Trophoblast cell (in vitro differentiated cells and primary cell): Measurements from ENCODE around the gene ASF1B.

Source experiments
- DNase-seq, 2 donors: peaks; one replicate each; pipeline ENCODE4 v3.0.0-alpha.2; 2016
- H2AFZ ChIP-seq: 2 replicates; pipeline ENCODE4 v1.6.1; 2013; ENCODE audit warnings: low read length, moderate library complexity, mild to moderate bottlenecking; ENCODE audit not compliant: insufficient read depth, poor library complexity
- H2AK5ac ChIP-seq: 2 replicates; pipeline ENCODE4 v1.6.1; 2013; ENCODE audit warnings: mild to moderate bottlenecking, low read length
- H2BK120ac ChIP-seq: 2 replicates; pipeline ENCODE4 v1.6.1; 2013; ENCODE audit warnings: low read length, mild to moderate bottlenecking, moderate library complexity; ENCODE audit not compliant: insufficient read depth, poor library complexity
- H2BK12ac ChIP-seq: 2 replicates; pipeline ENCODE4 v1.6.1; 2013; ENCODE audit warnings: mild to moderate bottlenecking, low read length, moderate library complexity
- H2BK5ac ChIP-seq: 2 replicates; pipeline ENCODE4 v1.6.1; 2013; ENCODE audit warnings: low read length, low read depth, moderate library complexity, mild to moderate bottlenecking; ENCODE audit not compliant: poor library complexity
- H3K14ac ChIP-seq: 2 replicates; pipeline ENCODE4 v1.6.1; 2013; ENCODE audit warnings: mild to moderate bottlenecking, low read length
- H3K18ac ChIP-seq: 2 replicates; pipeline ENCODE4 v1.6.1; 2013; ENCODE audit warnings: mild to moderate bottlenecking, low read length
- H3K23ac ChIP-seq: 2 replicates; pipeline ENCODE4 v1.6.1; 2013; ENCODE audit warnings: low read length
- H3K27ac ChIP-seq: 2 replicates; pipeline ENCODE4 v1.5.1; 2013; ENCODE audit warnings: low read depth, mild to moderate bottlenecking, inconsistent platforms, low read length, moderate library complexity
- H3K27me3 ChIP-seq: 2 replicates; pipeline ENCODE4 v1.6.1; 2013; ENCODE audit warnings: inconsistent platforms, mild to moderate bottlenecking, low read length, moderate library complexity; ENCODE audit not compliant: insufficient read depth
- H3K36me3 ChIP-seq, 2 experiments: 1 replicate in 1 of 2; 2 replicates in 1 of 2; pipeline ENCODE4 v1.6.1; 2013; ENCODE audit warnings: low read length in 2 of 2, mild to moderate bottlenecking in 2 of 2, moderate library complexity in 1 of 2; ENCODE audit not compliant: insufficient read depth in 2 of 2, control insufficient read depth in 1 of 2
- H3K4ac ChIP-seq: 2 replicates; pipeline ENCODE4 v1.6.1; 2013; ENCODE audit warnings: low read depth, mild to moderate bottlenecking, low read length, moderate library complexity
- H3K4me1 ChIP-seq, 2 experiments: 1 replicate in 1 of 2; 2 replicates in 1 of 2; pipeline ENCODE4 v1.6.1; 2013; ENCODE audit warnings: low read length in 2 of 2, mild to moderate bottlenecking in 2 of 2, moderate library complexity in 1 of 2; ENCODE audit not compliant: insufficient read depth in 2 of 2, control insufficient read depth in 1 of 2
- H3K4me2 ChIP-seq: 2 replicates; pipeline ENCODE4 v1.6.1; 2013; ENCODE audit warnings: inconsistent platforms, mild to moderate bottlenecking, low read length, moderate library complexity
- H3K4me3 ChIP-seq: 2 replicates; pipeline ENCODE4 v1.5.1; 2013; ENCODE audit warnings: mild to moderate bottlenecking, low read depth, low read length, inconsistent platforms
- H3K79me1 ChIP-seq: one replicate; pipeline ENCODE4 v1.6.1; 2013; ENCODE audit warnings: low read length
- H3K79me2 ChIP-seq: 2 replicates; pipeline ENCODE4 v1.6.1; 2013; ENCODE audit warnings: low read length, mild to moderate bottlenecking; ENCODE audit not compliant: control insufficient read depth, insufficient read depth, poor library complexity
- H3K9ac ChIP-seq: 2 replicates; pipeline ENCODE4 v1.6.1; 2013; ENCODE audit warnings: mild to moderate bottlenecking, low read length
- H3K9me3 ChIP-seq: 2 replicates; pipeline ENCODE4 v1.6.1; 2013; ENCODE audit warnings: low read depth, mild to moderate bottlenecking, control low read depth, inconsistent platforms, low read length; ENCODE audit not compliant: insufficient read depth
- H4K12ac ChIP-seq: 2 replicates; pipeline ENCODE4 v1.6.1; 2013; ENCODE audit warnings: low read depth, mild to moderate bottlenecking, low read length, moderate library complexity
- H4K8ac ChIP-seq: 2 replicates; pipeline ENCODE4 v1.6.1; 2013; ENCODE audit warnings: low read depth, mild to moderate bottlenecking, low read length, moderate library complexity
- H4K91ac ChIP-seq: one replicate; pipeline ENCODE4 v1.6.1; 2013; ENCODE audit warnings: low read depth, mild to moderate bottlenecking, low read length, moderate library complexity
- WGBS: extraction: QIAGEN DNeasy Blood & Tissue Kit; methylation state at CpG from one replicate; pipeline ENCODE4 v1.1.7; 2013; ENCODE audit warnings: missing lambda C conversion rate; ENCODE audit not compliant: insufficient read length, insufficient coverage; ENCODE audit errors: extremely low coverage; 5-methylcytosine and 5-hydroxymethylcytosine counted together

Gene ASF1B

DNA sequence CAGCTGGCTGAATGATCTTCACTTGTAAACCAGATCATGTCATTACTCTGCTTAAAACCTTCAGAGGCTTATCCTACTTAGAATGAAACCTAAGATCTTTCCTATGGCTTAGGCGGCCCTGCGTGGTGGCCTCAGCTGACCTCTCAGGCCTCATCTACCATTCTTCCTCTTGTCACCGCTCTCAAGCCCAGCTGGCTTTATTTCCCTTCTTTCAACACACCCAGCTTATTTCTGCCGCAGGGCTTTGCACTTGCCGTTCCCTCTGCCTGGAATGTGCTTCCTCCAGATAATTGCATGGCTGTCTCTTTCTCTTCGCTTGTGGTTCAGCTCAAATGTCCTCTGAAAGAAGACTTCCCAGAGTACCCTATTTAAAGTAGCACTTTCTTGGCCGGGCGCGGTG, 3.6 kb upstream of the ASF1B start:
- no peak overlapping the region for H3K14ac ChIP-seq

DNA sequence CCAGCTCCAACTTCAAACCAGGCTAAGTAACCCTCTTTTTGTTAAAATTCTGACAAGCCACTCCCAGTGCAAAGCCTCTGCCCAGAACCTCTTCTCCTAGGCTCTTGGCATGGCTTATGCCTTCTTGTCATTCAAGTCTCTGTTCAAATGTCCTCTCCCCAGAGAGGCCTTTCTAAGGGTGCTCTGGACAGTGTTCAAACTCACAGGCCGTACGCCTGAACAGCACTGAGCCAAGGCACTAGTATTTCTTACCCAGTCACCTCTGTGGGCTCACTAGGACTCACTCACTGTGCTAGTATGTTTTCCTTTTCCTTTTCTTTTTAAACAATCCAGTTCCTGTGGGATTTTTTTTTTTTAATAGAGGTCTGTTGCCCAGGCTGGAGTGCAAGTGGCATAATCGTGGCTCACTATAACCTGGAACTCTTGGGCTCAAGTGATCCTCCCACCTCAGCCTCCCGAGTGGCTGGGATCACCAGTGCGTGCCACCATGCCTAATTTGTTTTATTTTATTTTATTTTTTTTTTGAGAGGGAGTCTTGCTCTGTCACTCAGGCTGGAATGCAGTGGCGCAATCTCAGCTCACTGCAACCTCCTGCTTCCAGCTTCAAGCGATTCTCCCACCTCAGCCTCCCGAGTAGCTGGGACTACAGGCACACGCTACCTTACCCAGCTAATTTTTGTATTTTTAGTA, 2.3 kb upstream of the ASF1B start:
- H3K27me3 ChIP-seq = no peaks in the 10 kb centered on the region
- no peaks in the 10 kb centered on the region for H3K36me3 ChIP-seq
- no peak overlapping the region for H4K12ac ChIP-seq
- H3K4me2 ChIP-seq = no peak overlapping the region
- H3K4me3 ChIP-seq = no peak overlapping the region
- H2BK5ac ChIP-seq = no peak overlapping the region
- H3K23ac ChIP-seq = no peak overlapping the region
- H2AK5ac ChIP-seq = no peak overlapping the region
- no peak overlapping the region for H3K9ac ChIP-seq
- WGBS = no CpG with 5 or more reads among the region's 9 CpGs
- no peak overlapping the region for H3K14ac ChIP-seq
- H3K4ac ChIP-seq = no peak overlapping the region
- peak; percentile 24 to 50 for DNase-seq
- no peak overlapping the region for H4K91ac ChIP-seq
- no peak overlapping the region for H2AFZ ChIP-seq
- H3K27ac ChIP-seq = no peak overlapping the region
- no peaks in the 10 kb centered on the region for H3K9me3 ChIP-seq
- no peak overlapping the region for H2BK120ac ChIP-seq
- H3K79me1 ChIP-seq = peaks cover 7% of the 10 kb centered on the region
- peaks cover 7 to 21% of the 10 kb centered on the region in 2 experiments for H3K4me1 ChIP-seq
- no peak overlapping the region for H4K8ac ChIP-seq
- H3K79me2 ChIP-seq = peaks cover 6% of the 10 kb centered on the region
- H2BK12ac ChIP-seq = no peak overlapping the region
- no peak overlapping the region for H3K18ac ChIP-seq

More for the DNA sequence above, 3.6 kb upstream of the ASF1B start:
- Histone ChIP-seq H3K18ac (no peak overlapping the region), H2BK120ac (no peak overlapping the region), H3K36me3 (no peaks in the 10 kb centered on the region), H3K4me1 (peaks cover 7 to 21% of the 10 kb centered on the region in 2 experiments), H3K4me2 (no peak overlapping the region), H3K23ac (no peak overlapping the region), H4K91ac (no peak overlapping the region), H3K9ac (no peak overlapping the region), H3K27me3 (no peaks in the 10 kb centered on the region), H3K4me3 (no peak overlapping the region), H2BK5ac (no peak overlapping the region), H2AFZ (no peak overlapping the region), H4K12ac (no peak overlapping the region), H3K9me3 (no peaks in the 10 kb centered on the region), H2AK5ac (no peak overlapping the region), H3K79me2 (peaks cover 6% of the 10 kb centered on the region), H2BK12ac (no peak overlapping the region), H3K79me1 (peaks cover 7% of the 10 kb centered on the region), H3K27ac (no peak overlapping the region), H3K4ac (no peak overlapping the region), H4K8ac (no peak overlapping the region)
- WGBS = no CpG with 5 or more reads among the region's 9 CpGs
- peak; percentile 89 to 95 for DNase-seq

GRCh38 chr19:14135985-14136508, 342 bp downstream of the ASF1B start:
- Histone ChIP-seq H3K4me3 (peak overlapping the region; percentile 93), H3K18ac (peak overlapping the region; percentile 98)
- no CpG with 5 or more reads among the region's 38 CpGs for WGBS

GRCh38 chr19:14135355-14135754, 1.0 kb downstream of the ASF1B start:
- Histone ChIP-seq H4K8ac (no peak overlapping the region), H3K9me3 (no peaks in the 10 kb centered on the region), H3K36me3 (no peaks in the 10 kb centered on the region), H3K79me2 (peaks cover 6% of the 10 kb centered on the region), H3K4me1 (peaks cover 7 to 21% of the 10 kb centered on the region in 2 experiments), H2BK12ac (no peak overlapping the region), H3K18ac (peak overlapping the region; percentile 14), H3K14ac (no peak overlapping the region), H3K4me2 (peak overlapping the region; percentile 93), H3K23ac (no peak overlapping the region), H3K9ac (peak overlapping the region; percentile 21), H3K27me3 (no peaks in the 10 kb centered on the region), H2AK5ac (no peak overlapping the region), H3K27ac (no peak overlapping the region), H3K4ac (peak overlapping the region; percentile 64), H4K12ac (no peak overlapping the region), H3K4me3 (peak overlapping the region; percentile 31), H3K79me1 (peaks cover 7% of the 10 kb centered on the region), H2BK5ac (no peak overlapping the region), H2AFZ (no peak overlapping the region), H4K91ac (no peak overlapping the region), H2BK120ac (no peak overlapping the region)
- no peak for DNase-seq
- no CpG with 5 or more reads among the region's 6 CpGs for WGBS

More at GRCh38 chr19:14135985-14136508, 342 bp downstream of the ASF1B start:
- no peaks in the 10 kb centered on the region for H3K27me3 ChIP-seq
- no peak for DNase-seq
- H3K79me2 ChIP-seq = peaks cover 6% of the 10 kb centered on the region
- H3K4ac ChIP-seq = peak overlapping the region; percentile 54
- H2BK120ac ChIP-seq = peak overlapping the region; percentile 88
- peak overlapping the region; percentile 93 for H3K4me2 ChIP-seq
- H4K91ac ChIP-seq = peak overlapping the region; percentile 78
- H3K36me3 ChIP-seq = no peaks in the 10 kb centered on the region
- peak overlapping the region; percentile 87 for H3K14ac ChIP-seq
- H2AFZ ChIP-seq = peak overlapping the region; percentile 93
- H3K79me1 ChIP-seq = peaks cover 7% of the 10 kb centered on the region
- H2BK12ac ChIP-seq = no peak overlapping the region
- H2BK5ac ChIP-seq = peak overlapping the region; percentile 29
- H3K23ac ChIP-seq = no peak overlapping the region
- H4K12ac ChIP-seq = peak overlapping the region; percentile 65
- H3K27ac ChIP-seq = peak overlapping the region; percentile 2
- peaks cover 7 to 21% of the 10 kb centered on the region in 2 experiments for H3K4me1 ChIP-seq
- H2AK5ac ChIP-seq = peak overlapping the region; percentile 93
- peak overlapping the region; percentile 73 for H3K9ac ChIP-seq
- no peaks in the 10 kb centered on the region for H3K9me3 ChIP-seq
- peak overlapping the region; percentile 79 for H4K8ac ChIP-seq
